WTC11 (cell line): ENCODE data around the gene TMEM120B.

Source experiments
- CREM ChIP-seq: sonication (generic); formaldehyde crosslinking; IDR thresholded peaks from 2 replicates; pipeline ENCODE4 v1.8.1; 2022; ENCODE audit warnings: mild to moderate bottlenecking, missing genetic modification reagents, moderate library complexity
- NFYB ChIP-seq: sonication (generic); formaldehyde crosslinking; conservative IDR thresholded peaks from 2 replicates; pipeline ENCODE4 v1.8.0; 2022; ENCODE audit warnings: low read depth, missing genetic modification reagents
- SMAD3 ChIP-seq: sonication (generic); formaldehyde crosslinking; IDR thresholded peaks from 2 replicates; pipeline ENCODE4 v1.8.0; 2022; ENCODE audit warnings: missing genetic modification reagents, mild to moderate bottlenecking, borderline replicate concordance
- ZNF263 ChIP-seq: sonication (generic); formaldehyde crosslinking; IDR thresholded peaks from 2 replicates; pipeline ENCODE4 v1.8.1; 2022; ENCODE audit warnings: low read depth, mild to moderate bottlenecking, moderate library complexity, missing genetic modification reagents
- TF ChIP-seq, protein P1 (sequence below): fragments of 200-600 bp; IDR thresholded peaks from 2 replicates; pipeline ENCODE4 v1.8.0; 2022; ENCODE audit warnings: antibody characterized with exemption
- TF ChIP-seq, protein P2 (sequence below): sonication (generic); formaldehyde crosslinking; IDR thresholded peaks from 2 replicates; pipeline ENCODE4 v1.8.0; 2022; ENCODE audit warnings: mild to moderate bottlenecking, missing genetic modification reagents
- TF ChIP-seq, protein P3 (sequence below): fragments of 250-450 bp; sonication (Bioruptor Pico); IDR thresholded peaks from 2 replicates; pipeline ENCODE4 v1.9.0; 2021; ENCODE audit warnings: moderate library complexity, mild to moderate bottlenecking, inconsistent platforms, borderline replicate concordance
- TF ChIP-seq, protein P4 (sequence below): sonication (generic); formaldehyde crosslinking; IDR thresholded peaks from 2 replicates; pipeline ENCODE4 v1.8.0; 2023; ENCODE audit warnings: mild to moderate bottlenecking, missing genetic modification reagents

DNA sequence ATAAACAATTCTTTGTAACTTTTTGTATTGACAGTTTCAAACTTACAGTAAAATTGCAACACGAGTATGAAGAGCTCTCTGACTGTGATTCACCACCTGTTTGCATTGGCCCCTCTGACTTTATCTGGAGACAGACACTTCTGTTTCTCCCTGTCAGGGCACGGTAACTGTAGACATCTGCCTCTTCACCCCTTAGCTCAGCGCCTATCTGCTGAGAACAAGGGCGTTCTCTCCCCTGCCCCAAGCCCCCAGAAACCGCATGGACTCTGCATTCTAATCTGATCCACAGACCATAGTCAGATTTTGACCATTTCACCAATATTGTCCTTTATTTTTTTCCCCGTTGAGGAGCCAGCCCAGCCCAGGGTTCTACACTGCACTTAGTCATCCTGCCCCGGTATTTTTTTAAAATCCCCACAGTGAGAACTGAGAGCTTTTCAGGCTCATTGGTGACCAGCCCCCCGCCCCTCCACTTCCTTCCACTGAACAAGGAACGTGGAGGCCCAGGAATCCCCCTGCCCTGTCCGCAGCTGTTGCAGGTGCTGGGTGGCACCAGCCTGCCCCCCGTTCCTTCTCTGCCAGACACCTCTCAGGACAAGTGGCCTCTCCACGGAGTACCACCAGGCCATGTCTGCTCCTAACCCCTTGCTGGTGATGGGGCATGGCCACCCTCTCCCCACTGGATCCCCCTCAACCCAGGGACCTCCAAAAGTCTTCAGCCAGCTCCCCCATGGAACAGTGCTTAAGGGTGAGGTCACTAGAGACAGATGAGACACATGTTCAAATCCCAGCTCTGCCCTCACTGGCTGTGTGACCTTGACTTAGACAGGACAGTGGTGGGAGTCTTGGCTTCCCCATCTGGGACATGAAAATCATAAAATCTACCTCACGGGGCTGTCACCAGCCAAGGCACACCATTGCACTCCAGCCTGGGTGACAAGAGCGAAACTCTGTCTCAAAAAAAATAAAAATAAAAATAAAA lies 69.7 kb downstream of the TMEM120B start:
- TF ChIP-seq, protein P1, sequence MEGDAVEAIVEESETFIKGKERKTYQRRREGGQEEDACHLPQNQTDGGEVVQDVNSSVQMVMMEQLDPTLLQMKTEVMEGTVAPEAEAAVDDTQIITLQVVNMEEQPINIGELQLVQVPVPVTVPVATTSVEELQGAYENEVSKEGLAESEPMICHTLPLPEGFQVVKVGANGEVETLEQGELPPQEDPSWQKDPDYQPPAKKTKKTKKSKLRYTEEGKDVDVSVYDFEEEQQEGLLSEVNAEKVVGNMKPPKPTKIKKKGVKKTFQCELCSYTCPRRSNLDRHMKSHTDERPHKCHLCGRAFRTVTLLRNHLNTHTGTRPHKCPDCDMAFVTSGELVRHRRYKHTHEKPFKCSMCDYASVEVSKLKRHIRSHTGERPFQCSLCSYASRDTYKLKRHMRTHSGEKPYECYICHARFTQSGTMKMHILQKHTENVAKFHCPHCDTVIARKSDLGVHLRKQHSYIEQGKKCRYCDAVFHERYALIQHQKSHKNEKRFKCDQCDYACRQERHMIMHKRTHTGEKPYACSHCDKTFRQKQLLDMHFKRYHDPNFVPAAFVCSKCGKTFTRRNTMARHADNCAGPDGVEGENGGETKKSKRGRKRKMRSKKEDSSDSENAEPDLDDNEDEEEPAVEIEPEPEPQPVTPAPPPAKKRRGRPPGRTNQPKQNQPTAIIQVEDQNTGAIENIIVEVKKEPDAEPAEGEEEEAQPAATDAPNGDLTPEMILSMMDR, result no peak
- TF ChIP-seq CREM (no peak), NFYB (CRISPR knock-in tag) (no peak), ZNF263 (CRISPR knock-in tag) (no peak), SMAD3 (no peak)
- TF ChIP-seq, protein P2, sequence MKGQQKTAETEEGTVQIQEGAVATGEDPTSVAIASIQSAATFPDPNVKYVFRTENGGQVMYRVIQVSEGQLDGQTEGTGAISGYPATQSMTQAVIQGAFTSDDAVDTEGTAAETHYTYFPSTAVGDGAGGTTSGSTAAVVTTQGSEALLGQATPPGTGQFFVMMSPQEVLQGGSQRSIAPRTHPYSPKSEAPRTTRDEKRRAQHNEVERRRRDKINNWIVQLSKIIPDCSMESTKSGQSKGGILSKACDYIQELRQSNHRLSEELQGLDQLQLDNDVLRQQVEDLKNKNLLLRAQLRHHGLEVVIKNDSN (CRISPR knock-in tag), result no peak
- TF ChIP-seq, protein P3, sequence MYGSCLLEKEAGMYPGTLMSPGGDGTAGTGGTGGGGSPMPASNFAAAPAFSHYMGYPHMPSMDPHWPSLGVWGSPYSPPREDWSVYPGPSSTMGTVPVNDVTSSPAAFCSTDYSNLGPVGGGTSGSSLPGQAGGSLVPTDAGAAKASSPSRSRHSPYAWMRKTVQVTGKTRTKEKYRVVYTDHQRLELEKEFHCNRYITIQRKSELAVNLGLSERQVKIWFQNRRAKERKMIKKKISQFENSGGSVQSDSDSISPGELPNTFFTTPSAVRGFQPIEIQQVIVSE, result no peak
- TF ChIP-seq, protein P4, sequence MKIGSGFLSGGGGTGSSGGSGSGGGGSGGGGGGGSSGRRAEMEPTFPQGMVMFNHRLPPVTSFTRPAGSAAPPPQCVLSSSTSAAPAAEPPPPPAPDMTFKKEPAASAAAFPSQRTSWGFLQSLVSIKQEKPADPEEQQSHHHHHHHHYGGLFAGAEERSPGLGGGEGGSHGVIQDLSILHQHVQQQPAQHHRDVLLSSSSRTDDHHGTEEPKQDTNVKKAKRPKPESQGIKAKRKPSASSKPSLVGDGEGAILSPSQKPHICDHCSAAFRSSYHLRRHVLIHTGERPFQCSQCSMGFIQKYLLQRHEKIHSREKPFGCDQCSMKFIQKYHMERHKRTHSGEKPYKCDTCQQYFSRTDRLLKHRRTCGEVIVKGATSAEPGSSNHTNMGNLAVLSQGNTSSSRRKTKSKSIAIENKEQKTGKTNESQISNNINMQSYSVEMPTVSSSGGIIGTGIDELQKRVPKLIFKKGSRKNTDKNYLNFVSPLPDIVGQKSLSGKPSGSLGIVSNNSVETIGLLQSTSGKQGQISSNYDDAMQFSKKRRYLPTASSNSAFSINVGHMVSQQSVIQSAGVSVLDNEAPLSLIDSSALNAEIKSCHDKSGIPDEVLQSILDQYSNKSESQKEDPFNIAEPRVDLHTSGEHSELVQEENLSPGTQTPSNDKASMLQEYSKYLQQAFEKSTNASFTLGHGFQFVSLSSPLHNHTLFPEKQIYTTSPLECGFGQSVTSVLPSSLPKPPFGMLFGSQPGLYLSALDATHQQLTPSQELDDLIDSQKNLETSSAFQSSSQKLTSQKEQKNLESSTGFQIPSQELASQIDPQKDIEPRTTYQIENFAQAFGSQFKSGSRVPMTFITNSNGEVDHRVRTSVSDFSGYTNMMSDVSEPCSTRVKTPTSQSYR (CRISPR knock-in tag), result no peak
